NT2/D1 (cell line): Measurements from ENCODE around the gene CAB39.

Experiments used
- DNase-seq: peaks from one replicate; pipeline ENCODE4 v3.0.0-alpha.2; 2011; ENCODE audit warnings: low read depth, low spot score
- H3K27me3 ChIP-seq: 2 replicates; pipeline ENCODE4 v1.6.0; 2011; ENCODE audit warnings: mild to moderate bottlenecking; ENCODE audit not compliant: insufficient read length, insufficient read depth
- H3K36me3 ChIP-seq: 2 replicates; pipeline ENCODE4 v1.6.1; 2011; ENCODE audit warnings: mild to moderate bottlenecking, low read length, mixed read lengths; ENCODE audit not compliant: insufficient read depth, insufficient read length
- H3K4me1 ChIP-seq: 2 replicates; pipeline ENCODE4 v1.5.1; 2011; ENCODE audit not compliant: insufficient read depth, insufficient read length
- H3K4me3 ChIP-seq: 2 replicates; pipeline ENCODE4 v1.5.1; 2011; ENCODE audit warnings: low read depth; ENCODE audit not compliant: insufficient read length
- H3K9ac ChIP-seq: 2 replicates; pipeline ENCODE4 v1.6.0; 2011; ENCODE audit warnings: low read depth; ENCODE audit not compliant: insufficient read length
- H3K9me3 ChIP-seq: 2 replicates; pipeline ENCODE4 v1.5.1; 2011; ENCODE audit warnings: mild to moderate bottlenecking, low read length; ENCODE audit not compliant: insufficient read depth
- SUZ12 ChIP-seq: IDR thresholded peaks from 2 replicates; pipeline ENCODE4 v1.6.1; 2011; ENCODE audit not compliant: insufficient read length, insufficient read depth; ENCODE audit errors: extremely low read depth
- YY1 ChIP-seq: IDR thresholded peaks from 2 replicates; pipeline ENCODE4 v1.6.1; 2011; ENCODE audit not compliant: insufficient read length, insufficient read depth
- ZNF274 ChIP-seq: IDR thresholded peaks from 2 replicates; pipeline ENCODE4 v1.6.1; 2011; ENCODE audit warnings: mild to moderate bottlenecking, low read depth, low read length

CAB39 gene

GRCh38 chr2:230850358-230850658, 137.7 kb downstream of the CAB39 start:
- H3K9ac ChIP-seq, result no peak overlapping the region
- H3K4me3 ChIP-seq, result no peak overlapping the region
- H3K36me3 ChIP-seq, result no peaks in the 10 kb centered on the region
- DNase-seq, result no peak
- peaks cover 3% of the 10 kb centered on the region for H3K4me1 ChIP-seq
- TF ChIP-seq YY1, result no peak
- no peak for TF ChIP-seq ZNF274
- no peak for TF ChIP-seq SUZ12
- H3K9me3 ChIP-seq, result no peaks in the 10 kb centered on the region
- peaks cover 9% of the 10 kb centered on the region for H3K27me3 ChIP-seq

GRCh38 chr2:230852113-230852512, 139.5 kb downstream of the CAB39 start:
- Histone ChIP-seq H3K9me3 (no peaks in the 10 kb centered on the region), H3K4me3 (no peak overlapping the region)

GRCh38 chr2:230861552-230862255, 149.1 kb downstream of the CAB39 start:
- no peak for DNase-seq
- Histone ChIP-seq H3K4me3 (no peak overlapping the region), H3K9ac (no peak overlapping the region), H3K36me3 (peaks cover 3% of the 10 kb centered on the region), H3K27me3 (peaks cover 14% of the 10 kb centered on the region), H3K9me3 (peaks cover 5% of the 10 kb centered on the region; the same call in 1 of the 2 replicates), H3K4me1 (peaks cover 4% of the 10 kb centered on the region)
- TF ChIP-seq ZNF274 (no peak), SUZ12 (no peak), YY1 (no peak)

More at GRCh38 chr2:230852113-230852512, 139.5 kb downstream of the CAB39 start:
- Histone ChIP-seq H3K36me3 (no peaks in the 10 kb centered on the region), H3K9ac (no peak overlapping the region), H3K4me1 (peaks cover 3% of the 10 kb centered on the region), H3K27me3 (peaks cover 7% of the 10 kb centered on the region)
- no peak for DNase-seq
- TF ChIP-seq ZNF274 (no peak), SUZ12 (no peak), YY1 (no peak)

- no peak overlapping the region for H3K4me3 ChIP-seq
- TF ChIP-seq SUZ12, result no peak
- no peak for TF ChIP-seq ZNF274
- no peak for TF ChIP-seq YY1
- peaks cover 5% of the 10 kb centered on the region; the same call in 1 of the 2 replicates for H3K9me3 ChIP-seq
- peaks cover 3% of the 10 kb centered on the region for H3K36me3 ChIP-seq
- no peak overlapping the region for H3K9ac ChIP-seq
- H3K27me3 ChIP-seq, result peaks cover 14% of the 10 kb centered on the region
- H3K4me1 ChIP-seq, result peaks cover 10% of the 10 kb centered on the region
- DNase-seq, result no peak
Measured at GRCh38 chr2:230862292-230862691, 149.7 kb downstream of the CAB39 start.

DNA sequence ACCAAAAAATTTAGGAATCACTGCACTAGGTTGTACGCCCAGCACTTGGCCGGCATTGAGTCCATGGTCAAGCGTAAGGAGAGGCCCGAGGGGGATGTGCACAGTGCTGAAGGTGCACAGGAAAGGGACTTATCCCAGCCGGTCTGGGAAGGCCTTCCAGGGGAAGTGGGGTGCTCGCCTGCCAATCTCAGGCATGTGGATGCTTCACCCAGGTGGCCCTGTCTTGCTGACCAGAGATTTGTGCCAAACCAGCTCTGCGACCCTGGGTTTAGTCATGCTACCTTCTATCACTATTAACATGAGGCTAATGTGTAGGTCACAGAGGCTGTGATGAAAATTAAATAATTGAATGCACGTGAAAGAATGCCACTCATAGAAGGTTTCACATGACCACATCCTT, 150.4 kb downstream of the CAB39 start:
- peaks cover 14% of the 10 kb centered on the region for H3K27me3 ChIP-seq
- no peak for DNase-seq
- H3K4me1 ChIP-seq, result peaks cover 11% of the 10 kb centered on the region
- H3K9me3 ChIP-seq, result peaks cover 5% of the 10 kb centered on the region; the same call in 1 of the 2 replicates
- TF ChIP-seq ZNF274 (no peak), SUZ12 (no peak), YY1 (no peak)
- H3K4me3 ChIP-seq, result no peak overlapping the region
- H3K36me3 ChIP-seq, result peaks cover 3% of the 10 kb centered on the region
- no peak overlapping the region for H3K9ac ChIP-seq

- Histone ChIP-seq H3K4me3 (no peak overlapping the region), H3K9ac (no peak overlapping the region), H3K4me1 (peaks cover 14% of the 10 kb centered on the region), H3K36me3 (peaks cover 3% of the 10 kb centered on the region), H3K27me3 (peaks cover 14% of the 10 kb centered on the region), H3K9me3 (peaks cover 4% of the 10 kb centered on the region; the same call in 1 of the 2 replicates)
- TF ChIP-seq ZNF274, result no peak
- TF ChIP-seq YY1, result no peak
- DNase-seq, result no peak
Measured at GRCh38 chr2:230863442-230864121, 150.9 kb downstream of the CAB39 start.

- TF ChIP-seq ZNF274, result no peak
- no peak for TF ChIP-seq SUZ12
- no peak for TF ChIP-seq YY1
- Histone ChIP-seq H3K4me1 (peaks cover 19% of the 10 kb centered on the region), H3K4me3 (peak overlapping the region; percentile 91), H3K36me3 (peaks cover 4% of the 10 kb centered on the region), H3K9ac (peak overlapping the region; percentile 76), H3K27me3 (peaks cover 14% of the 10 kb centered on the region), H3K9me3 (no peaks in the 10 kb centered on the region; the same call in 1 of the 2 replicates)
- DNase-seq, result no peak
Measured at GRCh38 chr2:230864122-230864604, 151.5 kb downstream of the CAB39 start.
